K562 (cell line): Measurements from ENCODE around the gene NARF. TPM values are rescaled to one million over a fixed set of nuclear protein-coding genes. Genes with fewer than 3 reads are reported as not detected.

Experiments
- CBFA2T2 ChIP-seq: fragments of 450-650 bp; conservative IDR thresholded peaks from 2 replicates; pipeline ENCODE4 v1.6.1; 2017; ENCODE audit warnings: mild to moderate bottlenecking
- CBX2 ChIP-seq: fragments of 200-600 bp; sonication (generic); IDR thresholded peaks from one replicate; pipeline ENCODE4 v1.6.1; 2012; ENCODE audit warnings: mild to moderate bottlenecking, low read length, inconsistent platforms; ENCODE audit not compliant: insufficient read depth, poor library complexity, severe bottlenecking
- CEBPB ChIP-seq: fragments of 450-650 bp; IDR thresholded peaks from 2 replicates; pipeline ENCODE4 v1.6.1; 2016; ENCODE audit warnings: missing genetic modification characterization, missing compliant biosample characterization
- DNMT1 ChIP-seq: fragments of 450-650 bp; IDR thresholded peaks from 2 replicates; pipeline ENCODE4 v1.6.1; 2016; ENCODE audit warnings: antibody characterized with exemption, mild to moderate bottlenecking
- GATAD2A ChIP-seq: fragments of 450-650 bp; IDR thresholded peaks from 2 replicates; pipeline ENCODE4 v1.6.1; 2017
- HCFC1 ChIP-seq: IDR thresholded peaks from 2 replicates; pipeline ENCODE4 v1.6.1; 2012; ENCODE audit warnings: low read depth, low read length, improper control_type of control experiment
- HDAC6 ChIP-seq: IDR thresholded peaks from 2 replicates; pipeline ENCODE4 v1.6.1; 2012; ENCODE audit warnings: low read depth, mild to moderate bottlenecking, control low read depth, inconsistent platforms, low read length, moderate library complexity
- NELFE ChIP-seq: IDR thresholded peaks from 2 replicates; pipeline ENCODE4 v1.6.1; 2011; ENCODE audit warnings: mild to moderate bottlenecking; ENCODE audit not compliant: insufficient read depth, insufficient read length
- NFIC ChIP-seq: fragments of 450-650 bp; IDR thresholded peaks from 2 replicates; pipeline ENCODE4 v1.6.1; 2017; ENCODE audit warnings: mild to moderate bottlenecking, inconsistent platforms
- NONO ChIP-seq, 2 experiments: fragments of 200-400 bp in 1 of 2; fragments of 450-650 bp in 1 of 2; formaldehyde crosslinking in 1 of 2; IDR thresholded peaks; 2 replicates each; pipeline ENCODE4 v1.6.1; 2017; ENCODE audit warnings: low read depth in 2 of 2, mild to moderate bottlenecking in 2 of 2, moderate library complexity in 2 of 2, low read length in 1 of 2
- SOX6 ChIP-seq: fragments of 450-650 bp; IDR thresholded peaks from 2 replicates; pipeline ENCODE4 v1.6.1; 2014; ENCODE audit warnings: mild to moderate bottlenecking
- ZFX ChIP-seq: sonication (generic); formaldehyde crosslinking; IDR thresholded peaks from 2 replicates; pipeline ENCODE4 v1.8.0; 2022; ENCODE audit warnings: mild to moderate bottlenecking, missing genetic modification reagents, moderate library complexity
- ZNF197 ChIP-seq: fragments of 200-800 bp; sonication (Bioruptor generic); IDR thresholded peaks from 2 replicates; pipeline ENCODE4 v1.6.1; 2016; ENCODE audit warnings: low read depth, missing genetic modification characterization, missing compliant biosample characterization
- ZNF444 ChIP-seq: fragments of 250-450 bp; sonication (Bioruptor Pico); IDR thresholded peaks from 2 replicates; pipeline ENCODE4 v1.4.0; 2020; ENCODE audit warnings: mild to moderate bottlenecking, moderate library complexity
- polyA plus RNA-seq, 8 experiments: library from polyadenylated mRNA; depleted of rRNA in 4 of 8; stranded (reverse) in 5 of 8; unstranded in 3 of 8; fragments of >200 nt; fragmentation: Nextera tagmentation in 2 of 8; fragmentation: Illumina TruSeq in 1 of 8; extraction: Ambion mirVana in 2 of 8; extraction: Trizol in 1 of 8; gene quantifications; 2 replicates each; pipeline versions ENCODE4 v1.2.1 to v1.2.3, GENCODE V29; 2011 to 2014; ENCODE audit warnings: inconsistent platforms in 1 of 8, missing spikeins in 1 of 8
- total RNA-seq, 7 experiments: library from RNA; depleted of rRNA in 6 of 7; stranded (reverse); fragments of >200 nt in 6 of 7; fragmentation: Illumina TruSeq in 2 of 7; extraction: Trizol in 2 of 7; gene quantifications; 2 replicates each; pipeline versions ENCODE4 v1.2.1 to v1.2.3, GENCODE V29; 2011 to 2021; ENCODE audit warnings: low replicate concordance in 1 of 7
- TF ChIP-seq, protein P1 (sequence below): conservative IDR thresholded peaks from 2 replicates; pipeline ENCODE4 v1.6.1; 2011; ENCODE audit warnings: low read depth, mild to moderate bottlenecking, low read length; ENCODE audit not compliant: control insufficient read depth
- TF ChIP-seq, protein P2 (sequence below): fragments of 250-450 bp; sonication (Bioruptor Pico); IDR thresholded peaks from 2 replicates; pipeline ENCODE4 v1.5.0; 2021; ENCODE audit warnings: mild to moderate bottlenecking, borderline replicate concordance
- TF ChIP-seq, protein P3 (sequence below): sonication (generic); formaldehyde crosslinking; IDR thresholded peaks from 2 replicates; pipeline ENCODE4 v1.8.0; 2022; ENCODE audit warnings: mild to moderate bottlenecking, missing genetic modification reagents
- TF ChIP-seq, protein P4 (sequence below): fragments of 450-650 bp; IDR thresholded peaks from 2 replicates; pipeline ENCODE4 v1.7.0; 2016; ENCODE audit warnings: borderline replicate concordance
- TF ChIP-seq, protein P5 (sequence below): fragments of 450-650 bp; formaldehyde crosslinking; IDR thresholded peaks from 2 replicates; pipeline ENCODE4 v1.4.0; 2020; ENCODE audit warnings: mild to moderate bottlenecking, moderate library complexity

Gene NARF
- total and polyA plus RNA-seq, 9 of the 15 experiments (the other 6 are each of a cell fraction or from before 2014, with no cell fraction given) = 60.4 to 423 (median 132) TPM

DNA sequence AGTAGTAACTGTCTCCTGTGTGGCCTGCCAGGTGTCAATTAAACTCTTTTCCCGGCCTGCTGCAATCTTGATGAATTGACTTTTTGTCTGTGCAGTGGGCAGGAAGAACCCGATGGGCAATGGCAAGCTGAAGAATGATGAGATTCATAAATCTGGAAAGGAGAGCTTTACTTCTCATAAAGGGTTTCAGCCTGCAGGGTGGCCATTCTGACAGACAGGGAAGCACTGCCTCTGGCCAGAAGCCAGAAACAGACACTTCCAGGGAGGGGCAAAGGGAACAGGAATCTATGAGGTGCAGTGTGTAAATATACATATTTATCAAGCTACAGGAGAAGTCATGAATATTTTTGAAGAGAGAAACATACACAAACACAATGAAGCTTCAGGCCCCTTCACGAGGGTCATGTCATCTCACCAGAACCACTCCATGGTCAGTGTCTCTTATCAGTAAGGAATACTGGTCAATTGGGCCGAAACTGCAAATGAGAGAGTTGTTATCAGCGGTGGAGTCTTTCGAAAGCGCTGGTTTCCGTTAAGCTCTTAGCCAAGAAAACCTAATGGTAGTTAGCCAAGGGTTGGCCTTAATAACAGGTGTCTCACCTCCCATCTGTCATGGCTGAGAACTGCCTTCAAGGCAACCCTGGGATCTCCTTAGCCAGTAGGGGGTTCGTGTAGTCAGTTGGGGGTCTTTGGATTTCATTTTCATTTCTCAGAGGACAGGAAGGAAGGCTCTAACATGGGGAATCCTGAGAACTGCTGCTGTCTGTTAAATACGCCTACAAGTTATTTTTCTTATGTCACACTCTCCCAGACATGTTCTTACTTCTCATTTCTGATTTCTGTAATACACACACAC lies 1.2 kb upstream of the NARF start (continued):
- TF ChIP-seq, protein P1, sequence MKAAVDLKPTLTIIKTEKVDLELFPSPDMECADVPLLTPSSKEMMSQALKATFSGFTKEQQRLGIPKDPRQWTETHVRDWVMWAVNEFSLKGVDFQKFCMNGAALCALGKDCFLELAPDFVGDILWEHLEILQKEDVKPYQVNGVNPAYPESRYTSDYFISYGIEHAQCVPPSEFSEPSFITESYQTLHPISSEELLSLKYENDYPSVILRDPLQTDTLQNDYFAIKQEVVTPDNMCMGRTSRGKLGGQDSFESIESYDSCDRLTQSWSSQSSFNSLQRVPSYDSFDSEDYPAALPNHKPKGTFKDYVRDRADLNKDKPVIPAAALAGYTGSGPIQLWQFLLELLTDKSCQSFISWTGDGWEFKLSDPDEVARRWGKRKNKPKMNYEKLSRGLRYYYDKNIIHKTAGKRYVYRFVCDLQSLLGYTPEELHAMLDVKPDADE = no peak
- TF ChIP-seq ZNF197 (no peak), NONO (IDR thresholded peaks at IDR 0.05; ENCODE audit: low read depth in 2 of 2, low read length in 1 of 2) (0 out of 4 replicates have a peak, but pooled peaks of 1 of the 2 experiments have one; percentile 27), NFIC (peak; percentile 97), ZFX (CRISPR knock-in tag) (0 out of 2 replicates have a peak, but pooled peaks have one; percentile 4), SOX6 (0 out of 2 replicates have a peak, but pooled peaks have one; percentile 24), NELFE (no peak), CBX2 (no peak), ZNF444 (CRISPR knock-in tag) (no peak), HDAC6 (no peak), GATAD2A (0 out of 2 replicates have a peak, but pooled peaks have one; percentile 10), DNMT1 (no peak), HCFC1 (no peak), CBFA2T2 (0 out of 2 replicates have a peak, but pooled peaks have one; percentile 9), CEBPB (tag) (peak; percentile 90)
- TF ChIP-seq, protein P2, sequence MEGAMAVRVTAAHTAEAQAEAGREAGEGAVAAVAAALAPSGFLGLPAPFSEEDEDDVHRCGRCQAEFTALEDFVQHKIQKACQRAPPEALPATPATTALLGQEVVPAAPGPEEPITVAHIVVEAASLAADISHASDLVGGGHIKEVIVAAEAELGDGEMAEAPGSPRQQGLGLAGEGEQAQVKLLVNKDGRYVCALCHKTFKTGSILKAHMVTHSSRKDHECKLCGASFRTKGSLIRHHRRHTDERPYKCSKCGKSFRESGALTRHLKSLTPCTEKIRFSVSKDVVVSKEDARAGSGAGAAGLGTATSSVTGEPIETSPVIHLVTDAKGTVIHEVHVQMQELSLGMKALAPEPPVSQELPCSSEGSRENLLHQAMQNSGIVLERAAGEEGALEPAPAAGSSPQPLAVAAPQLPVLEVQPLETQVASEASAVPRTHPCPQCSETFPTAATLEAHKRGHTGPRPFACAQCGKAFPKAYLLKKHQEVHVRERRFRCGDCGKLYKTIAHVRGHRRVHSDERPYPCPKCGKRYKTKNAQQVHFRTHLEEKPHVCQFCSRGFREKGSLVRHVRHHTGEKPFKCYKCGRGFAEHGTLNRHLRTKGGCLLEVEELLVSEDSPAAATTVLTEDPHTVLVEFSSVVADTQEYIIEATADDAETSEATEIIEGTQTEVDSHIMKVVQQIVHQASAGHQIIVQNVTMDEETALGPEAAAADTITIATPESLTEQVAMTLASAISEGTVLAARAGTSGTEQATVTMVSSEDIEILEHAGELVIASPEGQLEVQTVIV (CRISPR knock-in tag) = 0 out of 2 replicates have a peak, but pooled peaks have one; percentile 18
- TF ChIP-seq, protein P3, sequence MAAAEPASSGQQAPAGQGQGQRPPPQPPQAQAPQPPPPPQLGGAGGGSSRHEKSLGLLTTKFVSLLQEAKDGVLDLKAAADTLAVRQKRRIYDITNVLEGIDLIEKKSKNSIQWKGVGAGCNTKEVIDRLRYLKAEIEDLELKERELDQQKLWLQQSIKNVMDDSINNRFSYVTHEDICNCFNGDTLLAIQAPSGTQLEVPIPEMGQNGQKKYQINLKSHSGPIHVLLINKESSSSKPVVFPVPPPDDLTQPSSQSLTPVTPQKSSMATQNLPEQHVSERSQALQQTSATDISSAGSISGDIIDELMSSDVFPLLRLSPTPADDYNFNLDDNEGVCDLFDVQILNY (CRISPR knock-in tag) = no peak
- TF ChIP-seq, protein P4, sequence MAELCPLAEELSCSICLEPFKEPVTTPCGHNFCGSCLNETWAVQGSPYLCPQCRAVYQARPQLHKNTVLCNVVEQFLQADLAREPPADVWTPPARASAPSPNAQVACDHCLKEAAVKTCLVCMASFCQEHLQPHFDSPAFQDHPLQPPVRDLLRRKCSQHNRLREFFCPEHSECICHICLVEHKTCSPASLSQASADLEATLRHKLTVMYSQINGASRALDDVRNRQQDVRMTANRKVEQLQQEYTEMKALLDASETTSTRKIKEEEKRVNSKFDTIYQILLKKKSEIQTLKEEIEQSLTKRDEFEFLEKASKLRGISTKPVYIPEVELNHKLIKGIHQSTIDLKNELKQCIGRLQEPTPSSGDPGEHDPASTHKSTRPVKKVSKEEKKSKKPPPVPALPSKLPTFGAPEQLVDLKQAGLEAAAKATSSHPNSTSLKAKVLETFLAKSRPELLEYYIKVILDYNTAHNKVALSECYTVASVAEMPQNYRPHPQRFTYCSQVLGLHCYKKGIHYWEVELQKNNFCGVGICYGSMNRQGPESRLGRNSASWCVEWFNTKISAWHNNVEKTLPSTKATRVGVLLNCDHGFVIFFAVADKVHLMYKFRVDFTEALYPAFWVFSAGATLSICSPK = no peak
- TF ChIP-seq, protein P5, sequence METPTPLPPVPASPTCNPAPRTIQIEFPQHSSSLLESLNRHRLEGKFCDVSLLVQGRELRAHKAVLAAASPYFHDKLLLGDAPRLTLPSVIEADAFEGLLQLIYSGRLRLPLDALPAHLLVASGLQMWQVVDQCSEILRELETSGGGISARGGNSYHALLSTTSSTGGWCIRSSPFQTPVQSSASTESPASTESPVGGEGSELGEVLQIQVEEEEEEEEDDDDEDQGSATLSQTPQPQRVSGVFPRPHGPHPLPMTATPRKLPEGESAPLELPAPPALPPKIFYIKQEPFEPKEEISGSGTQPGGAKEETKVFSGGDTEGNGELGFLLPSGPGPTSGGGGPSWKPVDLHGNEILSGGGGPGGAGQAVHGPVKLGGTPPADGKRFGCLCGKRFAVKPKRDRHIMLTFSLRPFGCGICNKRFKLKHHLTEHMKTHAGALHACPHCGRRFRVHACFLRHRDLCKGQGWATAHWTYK (CRISPR knock-in tag) = no peak
